Measurements from ENCODE around the gene DEDD.

DEDD gene

DNA sequence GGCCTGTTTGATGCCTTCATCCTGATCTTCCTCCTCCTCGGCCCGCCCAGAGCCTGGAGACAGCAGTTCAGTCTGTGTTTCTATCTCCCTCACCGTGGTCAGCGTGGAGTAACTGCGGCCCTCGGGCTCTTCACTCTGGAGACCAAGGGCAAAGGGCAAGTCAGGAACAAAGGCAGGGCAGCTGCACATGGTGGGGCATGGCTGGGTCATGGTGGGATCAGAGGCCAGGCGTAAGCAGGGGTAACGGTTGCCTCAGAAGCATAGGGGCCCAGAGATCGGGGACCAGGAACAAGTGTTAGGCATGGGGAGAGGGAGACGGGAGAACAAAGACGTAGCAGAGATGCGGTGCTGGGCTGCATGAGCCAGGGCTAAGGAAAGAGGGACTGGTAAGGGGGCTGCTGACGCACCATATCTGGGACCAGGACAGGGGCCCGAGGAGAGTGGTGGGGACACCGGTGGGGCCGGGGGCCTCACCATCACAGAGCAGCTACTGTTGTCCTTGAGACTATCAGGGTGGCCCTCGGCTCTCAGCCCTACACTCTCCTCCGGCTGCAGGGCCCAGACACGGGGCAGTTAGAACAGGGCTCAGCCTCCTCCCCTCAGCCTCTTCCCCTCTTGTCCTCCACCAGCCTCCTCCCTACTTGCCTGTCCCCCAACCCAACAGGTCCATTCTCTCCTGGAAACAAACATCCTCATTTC lies 59.6 kb downstream of the DEDD start:
- DNase-seq (ENCODE audit: low read depth), result no peak

DNA sequence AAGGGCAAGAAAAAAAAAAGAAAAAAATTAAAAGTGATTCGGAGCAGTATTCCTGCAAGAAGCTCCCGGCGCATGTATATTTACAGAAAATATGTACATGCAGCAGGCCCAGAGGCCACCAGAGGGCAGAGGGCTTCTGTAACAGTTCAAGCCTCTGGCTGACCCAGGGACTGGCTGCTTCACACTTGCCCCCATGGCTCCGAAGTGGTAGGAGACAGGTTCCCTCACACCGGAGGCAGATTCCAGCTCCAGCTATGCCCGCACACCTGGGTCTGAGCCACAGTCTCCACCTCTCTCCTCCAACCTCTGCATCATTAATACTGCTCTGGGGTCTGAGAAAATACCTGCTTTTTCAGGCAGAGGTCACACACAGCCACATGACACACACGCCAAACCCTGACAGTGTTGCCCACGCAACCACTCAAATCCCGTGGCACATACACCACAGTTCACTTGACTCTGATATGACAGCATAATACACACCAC lies 60.5 kb downstream of the DEDD start:
- DNase-seq (ENCODE audit: low read depth), result peak; percentile 70

Measured in amniotic epithelial cell (primary cell).